ENCODE data around the gene KPNB1.
"Not testable (repeated sequence)": the region's sequence is repeated elsewhere in the genome, so short reads cannot be mapped to it uniquely, and the experiment has no call there.

Gene KPNB1

GRCh38 chr17:47674499-47674898, 24.8 kb downstream of the KPNB1 start:
- no peak for DNase-seq (ENCODE audit: low read depth)
- in situ Hi-C loops (cut with HindIII; ENCODE audit: low sequenced_read_pairs): no loop called here

GRCh38 chr17:47675380-47676198, 25.9 kb downstream of the KPNB1 start:
- TF ChIP-seq CTCF (IDR thresholded peaks at IDR 0.05; ENCODE audit: low read depth, low read length, missing control alignments): no peak
- DNase-seq (ENCODE audit: low read depth): no peak
- in situ Hi-C loops (cut with HindIII; ENCODE audit: low sequenced_read_pairs): no loop called here
- H3K4me3 ChIP-seq (ENCODE audit: low read depth, low read length): no peak overlapping the region

More at GRCh38 chr17:47674499-47674898, 24.8 kb downstream of the KPNB1 start:
- H3K4me3 ChIP-seq (ENCODE audit: low read depth, low read length): no peak overlapping the region
- no peak for TF ChIP-seq CTCF (IDR thresholded peaks at IDR 0.05; ENCODE audit: low read depth, low read length, missing control alignments)

- in situ Hi-C loops (cut with HindIII; ENCODE audit: low sequenced_read_pairs): no loop called here
- no peak for TF ChIP-seq CTCF (IDR thresholded peaks at IDR 0.05; ENCODE audit: low read depth, low read length, missing control alignments)
- no peak overlapping the region for H3K4me3 ChIP-seq (ENCODE audit: low read depth, low read length)
- DNase-seq (ENCODE audit: low read depth): no peak
Measured at GRCh38 chr17:47676199-47676472, 26.4 kb downstream of the KPNB1 start.

GRCh38 chr17:47676510-47677165, 26.9 kb downstream of the KPNB1 start:
- no peak for TF ChIP-seq CTCF (IDR thresholded peaks at IDR 0.05; ENCODE audit: low read depth, low read length, missing control alignments)
- DNase-seq (ENCODE audit: low read depth): no peak
- in situ Hi-C loops (cut with HindIII; ENCODE audit: low sequenced_read_pairs): no loop called here
- H3K4me3 ChIP-seq (ENCODE audit: low read depth, low read length): no peak overlapping the region

- in situ Hi-C loops (cut with HindIII; ENCODE audit: low sequenced_read_pairs): no loop called here
- no peak for DNase-seq (ENCODE audit: low read depth)
- TF ChIP-seq CTCF (IDR thresholded peaks at IDR 0.05; ENCODE audit: low read depth, low read length, missing control alignments): no peak
- no peak overlapping the region for H3K4me3 ChIP-seq (ENCODE audit: low read depth, low read length)
Measured at GRCh38 chr17:47678196-47678595, 28.5 kb downstream of the KPNB1 start.

- no peak for TF ChIP-seq CTCF (IDR thresholded peaks at IDR 0.05; ENCODE audit: low read depth, low read length, missing control alignments)
- H3K4me3 ChIP-seq (ENCODE audit: low read depth, low read length): no peak overlapping the region
- no peak for DNase-seq (ENCODE audit: low read depth)
- in situ Hi-C loops (cut with HindIII; ENCODE audit: low sequenced_read_pairs): no loop called here
Measured at GRCh38 chr17:47682138-47682537, 32.4 kb downstream of the KPNB1 start.

- in situ Hi-C loops (cut with HindIII; ENCODE audit: low sequenced_read_pairs); DNase-seq (ENCODE audit: low read depth); H3K4me3 ChIP-seq (ENCODE audit: low read depth, low read length): not testable (repeated sequence)
Measured at GRCh38 chr17:47682727-47683126, 33.0 kb downstream of the KPNB1 start.
